Measurements from ENCODE around the gene ENG.

GRCh38 chr9:127856729-127857116 is 2.3 kb upstream of the ENG start:
- TF ChIP-seq TAF1 (IDR thresholded peaks at IDR 0.05; ENCODE audit: borderline replicate concordance, low read depth, low read length) (no peak), POLR2AphosphoS5 (IDR thresholded peaks at IDR 0.05; ENCODE audit: low read depth, low read length) (no peak), POLR2A (IDR thresholded peaks at IDR 0.05; ENCODE audit: low read depth, low read length) (no peak)
